ENCODE results near the gene ATF5.

The ATF5 gene

GRCh38 chr19:49892716-49893115, 36.3 kb upstream of the ATF5 start:
- H3K4me3 ChIP-seq (ENCODE audit: low read depth, low read length) = no peak overlapping the region
- DNase-seq (ENCODE audit: low read depth, low spot score) = no peak
- POLR2A ChIA-PET = no interaction called here
- CTCF ChIA-PET = interaction anchor here (2.3 kb wide), 1 partner anchor 10 kb away, joined by 4 read pairs; no protein-coding TSS in a partner anchor
- TF ChIP-seq CTCF (IDR thresholded peaks at IDR 0.05; ENCODE audit: insufficient read depth, low read length, missing control alignments) = no peak

GRCh38 chr19:49894011-49894664, 34.9 kb upstream of the ATF5 start:
- H3K4me3 ChIP-seq (ENCODE audit: low read depth, low read length) = no peak overlapping the region
- CTCF ChIA-PET = interaction anchor here (0.8 to 2.3 kb wide), 2 partner anchors 12 kb away, joined by 3 to 4 read pairs; no protein-coding TSS in a partner anchor
- POLR2A ChIA-PET = interaction anchor here (0.6 kb wide), 2 partner anchors 49 to 314 kb away, joined by 3 read pairs; partner anchors contain the start of gene NOSIP
- no peak for DNase-seq (ENCODE audit: low read depth, low spot score)
- TF ChIP-seq CTCF (IDR thresholded peaks at IDR 0.05; ENCODE audit: insufficient read depth, low read length, missing control alignments) = no peak

GRCh38 chr19:49894879-49895565, 34.0 kb upstream of the ATF5 start:
- DNase-seq (ENCODE audit: low read depth, low spot score) = no peak
- ChIA-PET CTCF (interaction anchor here (0.8 to 1.2 kb wide), 2 partner anchors 11 to 13 kb away, joined by 3 read pairs; no protein-coding TSS in a partner anchor), POLR2A (interaction anchor here (0.6 to 1.2 kb wide), 2 partner anchors 19 to 314 kb away, joined by 3 to 5 read pairs; partner anchors contain the start of gene NOSIP)
- no peak overlapping the region for H3K4me3 ChIP-seq (ENCODE audit: low read depth, low read length)
- TF ChIP-seq CTCF (IDR thresholded peaks at IDR 0.05; ENCODE audit: insufficient read depth, low read length, missing control alignments) = no peak

- ChIA-PET CTCF (interaction anchor here (1.2 kb wide), 1 partner anchor 12 kb away, joined by 3 read pairs; no protein-coding TSS in a partner anchor), POLR2A (interaction anchor here (1.2 kb wide), 1 partner anchor 19 kb away, joined by 5 read pairs; no protein-coding TSS in a partner anchor)
- TF ChIP-seq CTCF (IDR thresholded peaks at IDR 0.05; ENCODE audit: insufficient read depth, low read length, missing control alignments) = no peak
These were observed 33.3 kb upstream of the ATF5 start for GRCh38 chr19:49895566-49896297.

GRCh38 chr19:49896863-49897621, 32.0 kb upstream of the ATF5 start, which contains the start of gene IL4I1:
IL4I1 (minus strand) TSS chr19:49896887; CDS start chr19:49896160, 727 bp downstream.
- ChIA-PET POLR2A (interaction anchor here (0.9 kb wide), 1 partner anchor 20 kb away, joined by 3 read pairs; the partner anchor contains the start of genes AKT1S1 and TBC1D17), CTCF (no interaction called here)
- no peak for TF ChIP-seq CTCF (IDR thresholded peaks at IDR 0.05; ENCODE audit: insufficient read depth, low read length, missing control alignments)
- DNase-seq (ENCODE audit: low read depth, low spot score) = no peak
- no peak within 1 kb of the TSS for H3K4me3 ChIP-seq (ENCODE audit: low read depth, low read length)

More at GRCh38 chr19:49895566-49896297, 33.3 kb upstream of the ATF5 start:
- DNase-seq (ENCODE audit: low read depth, low spot score) = no peak
- H3K4me3 ChIP-seq (ENCODE audit: low read depth, low read length) = no peak overlapping the region

All from AG04449 (cell line).